Lung (tissue), 12 donors: Measurements from ENCODE around the gene ABCG5. TPM values are rescaled to one million over a fixed set of nuclear protein-coding genes. Genes with fewer than 3 reads are reported as not detected.

ENCODE experiments used
- ATAC-seq: fragments of 200-7000 bp; cut with Tn5 transposase; one replicate; pipeline ENCODE4 v1.9.1; 2020; ENCODE audit warnings: moderate number of reproducible peaks; ENCODE audit not compliant: insufficient read depth, low FRiP score
- DNase-seq, 3 donors: peaks; one replicate each; pipeline ENCODE4 v3.0.0-alpha.2; 2013 to 2017
- H3K27ac ChIP-seq, 2 donors: one replicate each; pipeline ENCODE4 v1.5.1; 2013; ENCODE audit warnings: mild to moderate bottlenecking in 2 of 2, moderate library complexity in 2 of 2, control low read depth in 1 of 2, inconsistent platforms in 1 of 2, low read depth in 1 of 2, low read length in 1 of 2
- H3K27me3 ChIP-seq, 3 donors: one replicate each; pipeline ENCODE4 v1.5.1; 2013; ENCODE audit warnings: low read length in 2 of 3; ENCODE audit not compliant: control insufficient read depth in 3 of 3, insufficient read depth in 3 of 3
- H3K36me3 ChIP-seq, 4 donors: one replicate each; pipeline ENCODE4 v1.5.1; 2013; ENCODE audit warnings: low read length in 4 of 4, mild to moderate bottlenecking in 1 of 4, moderate library complexity in 1 of 4; ENCODE audit not compliant: control insufficient read depth in 4 of 4, insufficient read depth in 4 of 4
- H3K4me1 ChIP-seq, 5 donors: one replicate each; pipeline ENCODE4 v1.5.1; 2013; ENCODE audit warnings: low read length in 5 of 5, mild to moderate bottlenecking in 2 of 5, moderate library complexity in 1 of 5; ENCODE audit not compliant: control insufficient read depth in 5 of 5, insufficient read depth in 5 of 5
- H3K4me3 ChIP-seq: one replicate; pipeline ENCODE4 v1.5.1; 2013; ENCODE audit warnings: mild to moderate bottlenecking, control low read depth, moderate library complexity
- H3K9ac ChIP-seq, 2 donors: one replicate each; pipeline ENCODE4 v1.5.1; 2013; ENCODE audit warnings: low read length in 2 of 2, control low read depth in 1 of 2; ENCODE audit not compliant: insufficient read depth in 1 of 2
- H3K9me3 ChIP-seq, 4 donors: one replicate each; pipeline ENCODE4 v1.5.1; 2013; ENCODE audit warnings: low read length in 3 of 4, mild to moderate bottlenecking in 1 of 4, moderate library complexity in 1 of 4; ENCODE audit not compliant: control insufficient read depth in 4 of 4, insufficient read depth in 3 of 4
- WGBS, 2 donors: extraction: QIAGEN DNeasy Blood & Tissue Kit; methylation state at CpG; one replicate each; pipeline ENCODE4 v1.1.7; 2013; 5-methylcytosine and 5-hydroxymethylcytosine counted together
- polyA plus RNA-seq, 2 donors: library from polyadenylated mRNA; stranded (reverse); fragments of 200-250 nt; gene quantifications; one replicate each; pipeline ENCODE4 v1.2.1, GENCODE V29; 2013
- total RNA-seq, 2 donors: library from RNA; depleted of rRNA in 1 of 2; stranded (reverse); fragments of >200 nt in 1 of 2; gene quantifications; one replicate each; pipeline ENCODE4 v1.2.1, GENCODE V29; 2014 to 2021
- TF ChIP-seq, protein P1 (sequence below): IDR thresholded peaks from 2 replicates; pipeline ENCODE4 v1.5.1; 2012; ENCODE audit warnings: mild to moderate bottlenecking; ENCODE audit errors: control extremely low read depth, extremely low read depth
- donor health status: control.
- donor health status: control.
- donor health status: Bipolar disorder and iron deficiency.
- donor health status: healthy.
- donor health status: DM: yes; HTN: yes; CAD: no.

Gene ABCG5
- total and polyA plus RNA-seq, 4 donors, result 0.09 TPM; not detected in 3

DNA sequence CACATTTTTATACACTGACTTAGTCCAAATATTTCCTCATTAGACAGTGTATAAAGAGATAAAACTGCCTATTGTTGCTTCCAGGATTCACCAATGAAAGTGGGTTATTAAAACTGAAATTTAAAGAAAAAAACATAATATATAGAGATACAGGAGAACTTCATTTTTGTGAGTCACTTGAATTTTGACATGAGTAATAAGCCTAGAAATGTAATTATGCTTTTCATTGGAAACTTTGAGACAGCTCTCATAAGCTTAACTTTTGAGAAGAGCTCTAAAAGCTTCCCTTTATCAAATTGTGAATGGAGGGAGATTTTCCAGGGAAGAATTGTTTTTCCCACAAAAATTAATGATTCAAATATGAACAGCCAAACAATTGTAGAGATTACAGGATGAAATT lies 50.7 kb downstream of the ABCG5 start:
- H3K9me3 ChIP-seq, result no peaks in the 10 kb centered on the region
- DNase-seq (no peak), ATAC-seq (no peak)
- peaks cover 0 to 33% (median 9%) of the 10 kb centered on the region in 4 donors for H3K36me3 ChIP-seq
- no peak overlapping the region for H3K27ac ChIP-seq
- no peak overlapping the region for H3K9ac ChIP-seq
- no peaks in the 10 kb centered on the region for H3K27me3 ChIP-seq
- peaks cover 0 to 56% (median 0%) of the 10 kb centered on the region in 5 donors for H3K4me1 ChIP-seq
- no peak overlapping the region for H3K4me3 ChIP-seq
- TF ChIP-seq, protein P1, sequence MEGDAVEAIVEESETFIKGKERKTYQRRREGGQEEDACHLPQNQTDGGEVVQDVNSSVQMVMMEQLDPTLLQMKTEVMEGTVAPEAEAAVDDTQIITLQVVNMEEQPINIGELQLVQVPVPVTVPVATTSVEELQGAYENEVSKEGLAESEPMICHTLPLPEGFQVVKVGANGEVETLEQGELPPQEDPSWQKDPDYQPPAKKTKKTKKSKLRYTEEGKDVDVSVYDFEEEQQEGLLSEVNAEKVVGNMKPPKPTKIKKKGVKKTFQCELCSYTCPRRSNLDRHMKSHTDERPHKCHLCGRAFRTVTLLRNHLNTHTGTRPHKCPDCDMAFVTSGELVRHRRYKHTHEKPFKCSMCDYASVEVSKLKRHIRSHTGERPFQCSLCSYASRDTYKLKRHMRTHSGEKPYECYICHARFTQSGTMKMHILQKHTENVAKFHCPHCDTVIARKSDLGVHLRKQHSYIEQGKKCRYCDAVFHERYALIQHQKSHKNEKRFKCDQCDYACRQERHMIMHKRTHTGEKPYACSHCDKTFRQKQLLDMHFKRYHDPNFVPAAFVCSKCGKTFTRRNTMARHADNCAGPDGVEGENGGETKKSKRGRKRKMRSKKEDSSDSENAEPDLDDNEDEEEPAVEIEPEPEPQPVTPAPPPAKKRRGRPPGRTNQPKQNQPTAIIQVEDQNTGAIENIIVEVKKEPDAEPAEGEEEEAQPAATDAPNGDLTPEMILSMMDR, result no peak

DNA sequence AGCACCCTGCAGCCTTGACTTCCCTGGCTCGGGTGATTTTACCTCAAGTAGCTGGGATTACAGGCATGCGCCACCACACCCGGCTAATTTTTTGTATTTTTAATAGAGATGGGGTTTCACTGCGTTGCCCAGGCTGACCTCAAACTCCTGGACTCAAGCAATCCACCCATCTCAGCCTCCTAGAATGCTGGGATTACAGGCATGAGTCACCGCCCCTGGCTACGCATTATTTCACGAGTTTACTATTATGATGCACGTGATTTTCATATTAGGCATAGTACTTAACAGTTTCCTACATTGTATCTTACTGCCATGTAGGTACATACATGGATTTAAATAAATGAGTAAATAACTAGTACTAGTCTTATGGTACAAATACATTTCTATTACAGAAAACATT lies 60.4 kb downstream of the ABCG5 start:
- ATAC-seq (no peak), DNase-seq (no peak)
- no peak overlapping the region for H3K4me3 ChIP-seq
- H3K4me1 ChIP-seq, result peaks cover 0 to 19% (median 4%) of the 10 kb centered on the region in 5 donors
- no peak overlapping the region for H3K27ac ChIP-seq
- H3K9ac ChIP-seq, result no peak overlapping the region
- TF ChIP-seq, protein P1, result no peak
- H3K9me3 ChIP-seq, result no peaks in the 10 kb centered on the region
- H3K27me3 ChIP-seq, result no peaks in the 10 kb centered on the region
- peaks cover 6 to 19% (median 8%) of the 10 kb centered on the region in 4 donors for H3K36me3 ChIP-seq
- WGBS, 2 donors, result 96 to 98% methylated on average over 8 of the region's 8 CpGs

GRCh38 chr2:43777306-43777926 lies 61.2 kb downstream of the ABCG5 start:
- Histone ChIP-seq H3K4me1 (peaks cover 0 to 19% (median 4%) of the 10 kb centered on the region in 5 donors), H3K27me3 (no peaks in the 10 kb centered on the region), H3K4me3 (no peak overlapping the region), H3K36me3 (peaks cover 6 to 19% (median 8%) of the 10 kb centered on the region in 4 donors), H3K9me3 (no peaks in the 10 kb centered on the region), H3K27ac (peak overlapping the region in 1 of 2 donors; percentile 17), H3K9ac (no peak overlapping the region)
- no peak for ATAC-seq
- TF ChIP-seq, protein P1, result no peak
- peak; percentile 84 to 95 (median 95) for DNase-seq
- 91 to 92% methylated on average over 8 of the region's 8 CpGs for WGBS, 2 donors

DNA sequence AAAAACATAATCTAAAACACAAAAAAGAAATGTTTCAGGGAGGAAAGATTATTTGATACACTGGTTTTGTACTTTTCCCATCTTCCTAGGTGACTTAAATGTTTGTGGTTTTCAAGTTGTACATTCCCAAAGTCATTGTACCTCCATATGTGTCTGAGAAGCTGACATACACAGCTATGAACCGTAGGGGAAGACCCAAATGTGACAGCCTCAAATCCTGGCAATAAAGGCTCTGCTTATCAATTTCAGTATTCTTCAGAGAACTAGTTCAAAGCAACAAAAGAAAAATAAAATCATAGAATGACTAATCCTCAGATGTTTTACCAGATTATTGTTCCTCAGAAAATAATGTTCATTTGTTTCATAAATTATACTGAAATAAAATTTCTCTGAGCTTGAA lies 62.3 kb downstream of the ABCG5 start:
- Histone ChIP-seq H3K4me1 (peaks cover 0 to 19% (median 4%) of the 10 kb centered on the region in 5 donors), H3K36me3 (peaks cover 6 to 19% (median 8%) of the 10 kb centered on the region in 4 donors), H3K9me3 (no peaks in the 10 kb centered on the region), H3K27me3 (no peaks in the 10 kb centered on the region), H3K27ac (no peak overlapping the region), H3K4me3 (no peak overlapping the region), H3K9ac (no peak overlapping the region)
- WGBS, 2 donors, result 72 to 90% methylated on average over 1 of the region's 1 CpG
- no peak for DNase-seq
- ATAC-seq, result no peak
- TF ChIP-seq, protein P1, result no peak
